Upper lobe of right lung (tissue), 1 donor: ENCODE data around the gene ADAP1. TPM values are rescaled to one million over a fixed set of nuclear protein-coding genes. Genes with fewer than 3 reads are reported as not detected.

ENCODE experiments used
- ATAC-seq: fragments of 200-7000 bp; cut with Tn5 transposase; one replicate; pipeline ENCODE4 v1.9.1; 2020; ENCODE audit warnings: mild to moderate bottlenecking, moderate library complexity
- DNase-seq: peaks from one replicate; pipeline ENCODE4 v3.0.0-alpha.2; 2020
- H3K27ac ChIP-seq: fragments of 200-600 bp; one replicate; pipeline ENCODE4 v1.8.0; 2022
- H3K27me3 ChIP-seq: fragments of 200-600 bp; one replicate; pipeline ENCODE4 v1.8.0; 2022; ENCODE audit warnings: mild to moderate bottlenecking
- H3K36me3 ChIP-seq: fragments of 200-600 bp; one replicate; pipeline ENCODE4 v1.8.0; 2022
- H3K4me1 ChIP-seq: fragments of 200-600 bp; one replicate; pipeline ENCODE4 v1.8.0; 2022
- H3K4me3 ChIP-seq: fragments of 200-600 bp; one replicate; pipeline ENCODE4 v1.8.0; 2022; ENCODE audit warnings: mild to moderate bottlenecking
- H3K9me3 ChIP-seq: fragments of 200-600 bp; one replicate; pipeline ENCODE4 v1.8.0; 2022
- intact Hi-C: fragments of 100-400 bp; cut with DNase I; formaldehyde crosslinking; loops from one replicate; pipeline ENCODE4 v1.11.0; 2022
- total RNA-seq: library from RNA; stranded (reverse); fragmentation: NEBNext Ultra II Directional; extraction: Animal tissue kit (Norgen Biotek cat#: 25700); gene quantifications from one replicate; pipeline ENCODE4 v1.2.1, GENCODE V29; 2021
- TF ChIP-seq, protein P1 (sequence below): fragments of 200-600 bp; IDR thresholded peaks from one replicate; pipeline ENCODE4 v1.8.0; 2022; ENCODE audit warnings: antibody characterized with exemption
- donor health status: DM: no; HTN: yes; CAD: no; lungs with severe emphysema.

Gene ADAP1
- total RNA-seq, 1 donor from 2014 or later = 30.7 TPM

DNA sequence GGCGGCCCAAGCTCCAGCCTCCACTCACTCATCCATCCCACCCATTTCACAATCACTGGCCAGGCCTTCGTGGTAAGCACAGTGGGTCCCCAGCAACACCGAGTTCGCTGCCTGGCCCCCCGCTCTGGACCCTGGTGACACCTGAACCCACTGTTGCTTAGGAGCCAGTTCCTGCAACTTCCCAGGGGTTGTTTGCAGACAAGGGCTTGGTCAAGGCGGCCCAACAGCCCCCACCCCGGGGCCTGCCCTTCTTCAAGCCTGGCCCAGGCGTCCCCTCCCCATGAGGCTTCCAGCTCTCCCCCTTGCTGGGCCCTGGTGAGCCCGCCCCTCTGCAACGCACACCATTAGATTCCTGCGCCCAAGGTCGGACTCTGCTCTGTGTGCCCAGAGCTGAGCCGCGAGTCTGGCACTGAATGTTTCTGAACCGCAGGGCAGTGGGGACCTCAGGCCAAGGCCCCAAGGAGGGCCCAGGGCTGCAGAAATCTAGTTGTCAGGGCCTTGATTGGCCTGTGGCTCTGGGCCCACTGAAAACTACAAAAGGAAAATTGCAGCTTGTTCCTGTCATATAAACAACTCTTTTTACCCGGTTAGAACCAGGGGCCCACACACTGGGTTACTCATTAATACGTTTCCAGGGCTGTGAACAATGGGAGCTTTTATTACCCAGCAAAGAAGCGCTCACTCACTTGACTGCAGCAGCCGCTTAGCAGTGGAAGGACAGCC lies 23.0 kb upstream of the ADAP1 start:
- Histone ChIP-seq H3K27ac (no peak overlapping the region), H3K36me3 (peaks cover 12% of the 10 kb centered on the region), H3K9me3 (no peaks in the 10 kb centered on the region), H3K4me3 (no peak overlapping the region), H3K27me3 (no peaks in the 10 kb centered on the region), H3K4me1 (peaks cover 20% of the 10 kb centered on the region)
- TF ChIP-seq, protein P1, sequence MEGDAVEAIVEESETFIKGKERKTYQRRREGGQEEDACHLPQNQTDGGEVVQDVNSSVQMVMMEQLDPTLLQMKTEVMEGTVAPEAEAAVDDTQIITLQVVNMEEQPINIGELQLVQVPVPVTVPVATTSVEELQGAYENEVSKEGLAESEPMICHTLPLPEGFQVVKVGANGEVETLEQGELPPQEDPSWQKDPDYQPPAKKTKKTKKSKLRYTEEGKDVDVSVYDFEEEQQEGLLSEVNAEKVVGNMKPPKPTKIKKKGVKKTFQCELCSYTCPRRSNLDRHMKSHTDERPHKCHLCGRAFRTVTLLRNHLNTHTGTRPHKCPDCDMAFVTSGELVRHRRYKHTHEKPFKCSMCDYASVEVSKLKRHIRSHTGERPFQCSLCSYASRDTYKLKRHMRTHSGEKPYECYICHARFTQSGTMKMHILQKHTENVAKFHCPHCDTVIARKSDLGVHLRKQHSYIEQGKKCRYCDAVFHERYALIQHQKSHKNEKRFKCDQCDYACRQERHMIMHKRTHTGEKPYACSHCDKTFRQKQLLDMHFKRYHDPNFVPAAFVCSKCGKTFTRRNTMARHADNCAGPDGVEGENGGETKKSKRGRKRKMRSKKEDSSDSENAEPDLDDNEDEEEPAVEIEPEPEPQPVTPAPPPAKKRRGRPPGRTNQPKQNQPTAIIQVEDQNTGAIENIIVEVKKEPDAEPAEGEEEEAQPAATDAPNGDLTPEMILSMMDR = no peak
- intact Hi-C loops = no loop called here
- no peak for ATAC-seq
- no peak for DNase-seq

DNA sequence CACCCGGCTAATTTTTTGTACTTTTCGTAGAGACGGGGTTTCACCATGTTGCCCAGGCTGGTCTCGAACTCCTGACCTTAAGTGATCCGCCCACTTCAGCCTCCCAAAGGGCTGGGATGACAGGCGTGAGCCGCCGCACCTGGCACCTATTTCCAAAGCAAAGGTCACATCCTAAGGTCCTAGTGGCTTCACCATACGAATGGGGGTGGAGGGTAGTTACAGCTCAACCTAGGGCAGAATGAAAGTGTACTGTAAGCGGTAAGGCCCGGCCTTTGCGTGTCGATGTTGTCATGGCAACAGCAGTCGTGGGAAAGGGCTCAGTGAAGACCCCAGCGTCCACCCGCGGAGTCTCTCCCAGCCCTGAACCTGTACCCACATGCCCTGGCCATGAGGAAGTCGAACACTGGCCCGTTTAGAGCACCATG lies 22.4 kb upstream of the ADAP1 start:
- H3K9me3 ChIP-seq = no peaks in the 10 kb centered on the region
- no peak overlapping the region for H3K4me3 ChIP-seq
- intact Hi-C loops = no loop called here
- H3K4me1 ChIP-seq = peaks cover 25% of the 10 kb centered on the region
- H3K36me3 ChIP-seq = peaks cover 17% of the 10 kb centered on the region
- DNase-seq (peak; percentile 58), ATAC-seq (no peak)
- H3K27ac ChIP-seq = no peak overlapping the region
- H3K27me3 ChIP-seq = no peaks in the 10 kb centered on the region
- TF ChIP-seq, protein P1 = no peak

DNA sequence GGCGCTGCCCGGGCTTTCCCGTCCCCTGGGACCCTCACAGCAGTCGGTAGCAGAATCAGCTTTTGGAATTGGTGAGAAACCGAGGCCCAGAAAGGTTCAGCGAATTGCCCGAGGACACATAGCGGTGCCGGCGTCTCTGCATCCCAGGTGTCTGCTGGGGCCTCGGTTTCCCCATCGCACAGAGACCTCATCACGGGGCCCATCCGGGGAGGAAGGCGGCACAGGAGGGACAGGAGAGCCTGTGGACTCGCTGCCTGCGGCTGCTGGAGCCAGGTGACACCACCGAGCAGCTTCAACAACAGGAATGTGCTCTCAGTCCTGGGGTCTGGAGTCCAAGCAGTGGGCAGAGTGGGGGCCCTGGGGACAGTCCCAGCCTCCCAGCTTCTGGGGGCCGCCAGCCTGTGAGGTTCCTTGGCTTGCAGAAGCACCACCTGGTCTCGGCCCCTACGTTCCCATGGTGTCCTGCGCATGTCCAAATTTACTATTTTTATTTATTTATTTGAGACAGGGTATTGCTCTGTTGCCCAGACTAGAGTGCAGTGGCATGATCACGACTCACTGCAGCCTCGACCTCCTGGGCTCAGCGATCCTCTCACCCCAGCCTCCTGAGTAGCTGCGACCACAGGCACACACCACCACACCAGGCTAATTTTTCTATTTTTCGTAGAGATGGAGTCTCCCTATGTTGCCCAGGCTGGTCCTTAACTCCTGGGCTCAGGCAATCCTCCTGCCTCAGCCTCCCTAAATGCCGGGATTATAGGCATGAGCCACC lies 21.4 kb upstream of the ADAP1 start:
- DNase-seq (peak; percentile 70), ATAC-seq (no peak)
- TF ChIP-seq, protein P1 = no peak
- Histone ChIP-seq H3K27me3 (no peaks in the 10 kb centered on the region), H3K27ac (no peak overlapping the region), H3K36me3 (peaks cover 27% of the 10 kb centered on the region), H3K4me1 (peaks cover 33% of the 10 kb centered on the region), H3K4me3 (peak overlapping the region; percentile 100), H3K9me3 (no peaks in the 10 kb centered on the region)
- intact Hi-C loops = no loop called here

DNA sequence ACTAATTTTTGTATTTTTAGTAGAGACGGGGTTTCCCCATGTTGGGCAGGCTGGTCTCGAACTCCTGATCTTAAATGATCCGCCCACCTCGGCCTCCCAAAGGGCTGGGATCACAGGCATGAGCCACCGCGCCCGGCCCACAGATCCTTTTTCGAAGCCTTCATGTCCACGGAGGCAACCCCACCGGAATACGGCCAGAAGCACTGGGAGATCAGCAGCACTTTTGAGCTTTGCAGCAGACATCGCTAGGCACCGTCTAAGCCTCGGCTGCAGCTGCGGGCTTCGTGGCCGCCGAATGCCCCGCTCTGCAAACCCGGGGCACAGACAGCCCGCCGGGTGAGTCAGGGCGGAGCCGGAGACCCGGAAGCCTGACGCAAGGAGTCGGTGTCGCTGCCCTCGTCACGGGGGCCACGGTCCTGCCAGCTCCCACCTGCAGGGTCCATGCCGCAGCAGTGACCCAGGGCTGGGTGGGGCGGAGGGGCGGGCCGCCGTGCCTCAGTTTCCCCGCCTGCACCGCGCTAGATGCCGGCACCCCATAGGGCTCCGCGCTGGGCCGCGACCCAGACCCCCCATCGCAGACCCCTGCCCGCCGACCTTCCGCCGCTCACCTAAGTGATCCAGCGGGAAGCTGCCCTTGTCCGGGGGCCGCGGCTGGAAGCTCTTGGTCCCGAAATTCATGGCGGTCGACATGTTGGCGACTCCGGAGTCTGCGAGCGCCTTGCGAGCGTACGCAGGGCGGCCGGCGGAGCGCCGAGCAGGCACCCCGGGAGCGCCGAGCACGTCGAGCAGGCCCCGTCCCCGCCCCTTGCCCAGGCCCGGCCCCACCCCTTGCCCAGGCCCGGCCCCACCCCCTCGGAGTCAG lies 20.6 kb upstream of the ADAP1 start, which contains the start of gene COX19:
Gene COX19, minus strand, starts transcription at position 730 of the 862 bp plus-strand sequence. Its CDS starts 40 bp downstream, at position 690.
- peak within 1 kb of the TSS; percentile 99 for H3K27ac ChIP-seq
- intact Hi-C loops = no loop called here

DNA sequence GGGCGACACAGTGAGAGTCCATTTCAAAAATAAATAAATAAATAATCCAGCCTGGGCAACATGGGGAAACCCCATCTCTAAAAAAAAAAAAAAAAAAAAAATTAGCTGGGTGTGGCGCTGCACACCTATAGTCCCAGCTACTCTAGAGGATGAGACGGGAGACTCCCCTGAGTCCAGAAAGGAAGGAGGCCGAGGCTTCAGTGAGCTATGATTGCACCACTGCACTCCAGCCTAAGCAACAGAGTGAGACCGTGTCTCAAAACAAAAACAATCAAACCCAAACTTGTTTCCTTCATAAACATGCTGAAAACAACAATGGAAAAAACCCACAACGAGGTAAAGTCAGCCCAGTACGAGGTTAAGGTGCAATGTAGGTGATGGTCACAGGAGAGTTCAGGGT lies 19.7 kb upstream of the ADAP1 start:
- Histone ChIP-seq H3K27me3 (no peaks in the 10 kb centered on the region), H3K36me3 (peaks cover 44% of the 10 kb centered on the region), H3K9me3 (no peaks in the 10 kb centered on the region), H3K4me1 (peaks cover 33% of the 10 kb centered on the region), H3K4me3 (peak overlapping the region; percentile 100), H3K27ac (peak overlapping the region; percentile 99)
- TF ChIP-seq, protein P1 = no peak
- intact Hi-C loops = no loop called here
- DNase-seq (no peak), ATAC-seq (no peak)

More for the DNA sequence above, 20.6 kb upstream of the ADAP1 start, which contains the start of gene COX19:
- Histone ChIP-seq H3K36me3 (peaks cover 35% of the 10 kb centered on the region), H3K4me1 (peaks cover 33% of the 10 kb centered on the region), H3K27me3 (no peaks in the 10 kb centered on the region), H3K4me3 (peak within 1 kb of the TSS; percentile 100), H3K9me3 (no peaks in the 10 kb centered on the region)
- ATAC-seq (peak; percentile 99), DNase-seq (peak; percentile 96)
- TF ChIP-seq, protein P1 = no peak
